ENCODE measurements around the gene IPO11. TPM values are rescaled to one million over a fixed set of nuclear protein-coding genes. Genes with fewer than 3 reads are reported as not detected.

The IPO11 gene
- total and polyA plus RNA-seq, 2 of the 4 experiments (the other 2 are of a cell fraction) = 12.6 to 40.0 TPM

DNA sequence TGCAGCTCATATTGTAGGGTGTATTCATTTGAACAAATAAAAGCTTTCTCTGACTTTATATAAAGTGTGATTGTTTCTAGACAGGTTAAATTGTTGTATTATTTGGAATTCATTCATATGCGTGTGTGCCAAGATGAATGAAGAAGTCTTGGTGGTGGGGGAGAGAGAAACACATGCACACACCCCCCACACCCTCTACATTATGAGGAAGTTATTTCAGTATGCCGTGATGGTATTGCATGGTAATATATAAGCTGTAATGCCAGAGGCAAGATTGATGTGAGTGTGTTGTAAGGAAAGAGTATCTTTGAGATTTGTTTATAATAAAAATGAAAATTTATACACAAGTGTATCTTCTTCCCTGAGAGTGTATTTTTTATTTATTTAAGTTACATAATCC, 71.0 kb downstream of the IPO11 start:
- WGBS, 2 experiments (ENCODE audit: extremely low coverage in 2 of 2, insufficient read length in 1 of 2) = no CpG with 5 or more reads among the region's 2 CpGs
- H2AFZ ChIP-seq (replicated peaks; ENCODE audit: low read length, poor library complexity) = no peak overlapping the region
- no peak overlapping the region for H4K91ac ChIP-seq (ENCODE audit: insufficient read depth, low read depth, low read length)
- no peak overlapping the region for H2BK5ac ChIP-seq (ENCODE audit: low read depth, low read length, poor library complexity, severe bottlenecking)
- no peak overlapping the region for H2BK20ac ChIP-seq (ENCODE audit: low read depth, low read length)
- H2AK5ac ChIP-seq (ENCODE audit: low read depth, low read length) = no peak overlapping the region
- no peak for TF ChIP-seq NFE2L2 (IDR thresholded peaks at IDR 0.05; ENCODE audit: low read depth, low read length)
- no peak for TF ChIP-seq RFX5 (IDR thresholded peaks at IDR 0.05; ENCODE audit: low read depth, low read length)
- TF ChIP-seq SMC3 (IDR thresholded peaks at IDR 0.05; ENCODE audit: low read depth, low read length) = no peak
- TF ChIP-seq, protein P1, sequence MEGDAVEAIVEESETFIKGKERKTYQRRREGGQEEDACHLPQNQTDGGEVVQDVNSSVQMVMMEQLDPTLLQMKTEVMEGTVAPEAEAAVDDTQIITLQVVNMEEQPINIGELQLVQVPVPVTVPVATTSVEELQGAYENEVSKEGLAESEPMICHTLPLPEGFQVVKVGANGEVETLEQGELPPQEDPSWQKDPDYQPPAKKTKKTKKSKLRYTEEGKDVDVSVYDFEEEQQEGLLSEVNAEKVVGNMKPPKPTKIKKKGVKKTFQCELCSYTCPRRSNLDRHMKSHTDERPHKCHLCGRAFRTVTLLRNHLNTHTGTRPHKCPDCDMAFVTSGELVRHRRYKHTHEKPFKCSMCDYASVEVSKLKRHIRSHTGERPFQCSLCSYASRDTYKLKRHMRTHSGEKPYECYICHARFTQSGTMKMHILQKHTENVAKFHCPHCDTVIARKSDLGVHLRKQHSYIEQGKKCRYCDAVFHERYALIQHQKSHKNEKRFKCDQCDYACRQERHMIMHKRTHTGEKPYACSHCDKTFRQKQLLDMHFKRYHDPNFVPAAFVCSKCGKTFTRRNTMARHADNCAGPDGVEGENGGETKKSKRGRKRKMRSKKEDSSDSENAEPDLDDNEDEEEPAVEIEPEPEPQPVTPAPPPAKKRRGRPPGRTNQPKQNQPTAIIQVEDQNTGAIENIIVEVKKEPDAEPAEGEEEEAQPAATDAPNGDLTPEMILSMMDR (conservative IDR thresholded peaks at IDR 0.05; ENCODE audit: low read depth, low read length) = no peak
- TF ChIP-seq MXI1 (IDR thresholded peaks at IDR 0.05; ENCODE audit: borderline replicate concordance, low read depth, low read length) = no peak
- TF ChIP-seq, protein P2, sequence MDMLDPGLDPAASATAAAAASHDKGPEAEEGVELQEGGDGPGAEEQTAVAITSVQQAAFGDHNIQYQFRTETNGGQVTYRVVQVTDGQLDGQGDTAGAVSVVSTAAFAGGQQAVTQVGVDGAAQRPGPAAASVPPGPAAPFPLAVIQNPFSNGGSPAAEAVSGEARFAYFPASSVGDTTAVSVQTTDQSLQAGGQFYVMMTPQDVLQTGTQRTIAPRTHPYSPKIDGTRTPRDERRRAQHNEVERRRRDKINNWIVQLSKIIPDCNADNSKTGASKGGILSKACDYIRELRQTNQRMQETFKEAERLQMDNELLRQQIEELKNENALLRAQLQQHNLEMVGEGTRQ (IDR thresholded peaks at IDR 0.05; ENCODE audit: low read depth, low read length) = no peak
- no peak for TF ChIP-seq CHD1 (IDR thresholded peaks at IDR 0.05; ENCODE audit: low read depth, low read length)
- TF ChIP-seq MAZ (IDR thresholded peaks at IDR 0.05; ENCODE audit: borderline replicate concordance, low read depth, low read length) = no peak
- no peak for TF ChIP-seq CEBPB (IDR thresholded peaks at IDR 0.05; ENCODE audit: low read depth, low read length)
- TF ChIP-seq FOS (IDR thresholded peaks at IDR 0.05; ENCODE audit: low read depth, low read length) = no peak
- no peak for TF ChIP-seq RAD21 (IDR thresholded peaks at IDR 0.05; ENCODE audit: low read length)
- no peak for TF ChIP-seq MAFK (IDR thresholded peaks at IDR 0.05; ENCODE audit: low read depth, low read length)
- no peak for TF ChIP-seq BHLHE40 (IDR thresholded peaks at IDR 0.05; ENCODE audit: low read depth, low read length)
- TF ChIP-seq, protein P3, sequence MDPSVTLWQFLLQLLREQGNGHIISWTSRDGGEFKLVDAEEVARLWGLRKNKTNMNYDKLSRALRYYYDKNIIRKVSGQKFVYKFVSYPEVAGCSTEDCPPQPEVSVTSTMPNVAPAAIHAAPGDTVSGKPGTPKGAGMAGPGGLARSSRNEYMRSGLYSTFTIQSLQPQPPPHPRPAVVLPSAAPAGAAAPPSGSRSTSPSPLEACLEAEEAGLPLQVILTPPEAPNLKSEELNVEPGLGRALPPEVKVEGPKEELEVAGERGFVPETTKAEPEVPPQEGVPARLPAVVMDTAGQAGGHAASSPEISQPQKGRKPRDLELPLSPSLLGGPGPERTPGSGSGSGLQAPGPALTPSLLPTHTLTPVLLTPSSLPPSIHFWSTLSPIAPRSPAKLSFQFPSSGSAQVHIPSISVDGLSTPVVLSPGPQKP (IDR thresholded peaks at IDR 0.05; ENCODE audit: borderline replicate concordance, low read depth, low read length) = no peak
- no peak for TF ChIP-seq POLR2A (IDR thresholded peaks at IDR 0.05; ENCODE audit: low read depth, low read length)
- H3K9me1 ChIP-seq (ENCODE audit: insufficient read depth, low read length) = no peaks in the 10 kb centered on the region
- H3K4me2 ChIP-seq (ENCODE audit: low read depth, low read length) = no peak overlapping the region
- no peaks in the 10 kb centered on the region for H3K27me3 ChIP-seq (ENCODE audit: control insufficient read depth, insufficient read depth, low read length)
- H3K36me3 ChIP-seq (ENCODE audit: control insufficient read depth, insufficient read depth, low read length) = no peaks in the 10 kb centered on the region
- H3K14ac ChIP-seq (replicated peaks; ENCODE audit: low read depth, low read length) = no peak overlapping the region
- H3K23ac ChIP-seq (ENCODE audit: low read depth, low read length) = no peak overlapping the region
- ChIA-PET CTCF (interaction anchor here (1.1 kb wide), 1 partner anchor 89 kb away, joined by 3 read pairs; no protein-coding TSS in a partner anchor), POLR2A (ENCODE audit: unreplicated experiment) (no interaction called here)
- no peak overlapping the region for H2AK9ac ChIP-seq (replicated peaks; ENCODE audit: low read depth, low read length, poor library complexity)
- in situ Hi-C loops (cut with MboI; ENCODE audit: low sequenced_read_pairs) = no loop called here
- dilution Hi-C loops (cut with HindIII; ENCODE audit: low sequenced_read_pairs, unreplicated experiment) = no loop called here
- no peak overlapping the region for H3K9ac ChIP-seq (ENCODE audit: low read depth, low read length)
- H3K4me3 ChIP-seq (ENCODE audit: insufficient read depth, low read depth, low read length) = no peak overlapping the region
- no peak overlapping the region for H3K4ac ChIP-seq (ENCODE audit: low read depth, low read length)
- ATAC-seq (ENCODE audit: low read depth) (no peak), DNase-seq (no peak)
- no peak overlapping the region for H3K27ac ChIP-seq (ENCODE audit: insufficient read depth, low read length)
- no peak overlapping the region for H2BK120ac ChIP-seq (ENCODE audit: low read depth, low read length)
- no peak overlapping the region for H3K18ac ChIP-seq (ENCODE audit: low read depth, low read length)
- H3K9me3 ChIP-seq (ENCODE audit: control insufficient read depth, insufficient read depth, low read length) = no peaks in the 10 kb centered on the region
- H4K5ac ChIP-seq (ENCODE audit: low read depth, low read length) = no peak overlapping the region
- H3K79me1 ChIP-seq (ENCODE audit: low read depth in 1 of 2, low read length in 2 of 2) = no peaks in the 10 kb centered on the region
- intact Hi-C loops (cut with micrococcal nuclease) = no loop called here
- BruUV-seq (replicated peaks) = no TSS peak
- no peak overlapping the region for H3K56ac ChIP-seq (ENCODE audit: extremely low read depth, insufficient read depth, low read length)
- no peaks in the 10 kb centered on the region for H4K20me1 ChIP-seq (ENCODE audit: insufficient read depth, low read length)
- H4K8ac ChIP-seq (ENCODE audit: low read depth in 2 of 2, low read length in 2 of 2) = no peak overlapping the region
- H3K4me1 ChIP-seq (ENCODE audit: control insufficient read depth, insufficient read depth, low read length) = no peaks in the 10 kb centered on the region
- no peak overlapping the region for H2BK15ac ChIP-seq (ENCODE audit: low read depth, low read length)

All from IMR-90 (cell line).